ENCODE data around the gene TRIP12.

TRIP12 gene

DNA sequence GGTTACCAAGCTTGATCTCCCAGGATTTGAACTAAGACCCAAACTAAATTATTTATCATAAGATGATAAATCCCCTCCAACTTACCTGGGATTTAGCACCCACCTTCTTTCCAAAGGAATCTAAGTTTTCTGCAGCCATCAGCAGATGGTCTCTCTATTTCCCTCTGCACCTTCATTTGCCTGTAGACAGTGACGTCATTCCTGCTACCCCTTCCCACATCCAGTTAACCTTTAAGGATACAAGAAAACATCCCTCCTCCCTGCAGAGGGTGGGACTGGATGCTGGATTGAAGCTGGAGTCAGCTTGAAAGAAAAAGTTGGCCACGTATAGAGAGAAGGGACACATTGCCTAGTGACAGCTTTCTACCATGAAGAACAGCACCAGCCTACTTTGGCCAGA, 203.8 kb downstream of the TRIP12 start:
- TF ChIP-seq, protein P1, sequence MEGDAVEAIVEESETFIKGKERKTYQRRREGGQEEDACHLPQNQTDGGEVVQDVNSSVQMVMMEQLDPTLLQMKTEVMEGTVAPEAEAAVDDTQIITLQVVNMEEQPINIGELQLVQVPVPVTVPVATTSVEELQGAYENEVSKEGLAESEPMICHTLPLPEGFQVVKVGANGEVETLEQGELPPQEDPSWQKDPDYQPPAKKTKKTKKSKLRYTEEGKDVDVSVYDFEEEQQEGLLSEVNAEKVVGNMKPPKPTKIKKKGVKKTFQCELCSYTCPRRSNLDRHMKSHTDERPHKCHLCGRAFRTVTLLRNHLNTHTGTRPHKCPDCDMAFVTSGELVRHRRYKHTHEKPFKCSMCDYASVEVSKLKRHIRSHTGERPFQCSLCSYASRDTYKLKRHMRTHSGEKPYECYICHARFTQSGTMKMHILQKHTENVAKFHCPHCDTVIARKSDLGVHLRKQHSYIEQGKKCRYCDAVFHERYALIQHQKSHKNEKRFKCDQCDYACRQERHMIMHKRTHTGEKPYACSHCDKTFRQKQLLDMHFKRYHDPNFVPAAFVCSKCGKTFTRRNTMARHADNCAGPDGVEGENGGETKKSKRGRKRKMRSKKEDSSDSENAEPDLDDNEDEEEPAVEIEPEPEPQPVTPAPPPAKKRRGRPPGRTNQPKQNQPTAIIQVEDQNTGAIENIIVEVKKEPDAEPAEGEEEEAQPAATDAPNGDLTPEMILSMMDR (conservative IDR thresholded peaks at IDR 0.05): no peak

DNA sequence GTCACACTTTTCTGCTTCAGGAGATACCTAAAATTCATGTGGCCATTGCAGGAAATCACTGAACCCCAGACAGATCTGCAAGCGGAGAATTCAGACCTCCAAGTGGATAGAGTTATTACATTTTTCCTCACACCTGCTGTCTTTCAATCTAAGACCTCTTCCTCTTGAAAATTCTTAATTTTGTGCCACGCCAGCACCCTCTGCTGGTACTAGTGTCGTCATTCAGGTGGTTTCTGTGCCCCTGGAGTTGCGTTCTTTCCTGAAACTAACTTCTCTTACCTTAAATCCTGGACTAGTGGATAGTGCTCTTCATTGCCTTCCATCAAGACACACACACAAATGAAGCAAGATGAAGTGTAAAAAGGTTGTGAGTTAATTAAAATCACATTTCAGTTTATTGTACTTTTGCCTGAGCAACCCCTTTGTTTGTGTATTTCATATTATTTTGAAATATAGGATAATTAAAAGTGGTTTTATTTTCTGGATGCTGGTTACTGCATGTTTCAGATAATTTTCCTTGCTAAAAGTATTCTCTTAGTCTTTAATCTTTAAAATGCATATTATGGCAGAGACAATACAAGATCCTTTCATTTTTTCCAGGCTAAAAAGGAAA, 205.8 kb downstream of the TRIP12 start:
- TF ChIP-seq, protein P1 (conservative IDR thresholded peaks at IDR 0.05): peak; percentile 85
- no peak overlapping the region for H3K27ac ChIP-seq

More for the DNA sequence above, 203.8 kb downstream of the TRIP12 start:
- no peak overlapping the region for H3K27ac ChIP-seq

- TF ChIP-seq, protein P1 (conservative IDR thresholded peaks at IDR 0.05): no peak
Measured at GRCh38 chr2:229714736-229715541, 206.9 kb downstream of the TRIP12 start.

DNA sequence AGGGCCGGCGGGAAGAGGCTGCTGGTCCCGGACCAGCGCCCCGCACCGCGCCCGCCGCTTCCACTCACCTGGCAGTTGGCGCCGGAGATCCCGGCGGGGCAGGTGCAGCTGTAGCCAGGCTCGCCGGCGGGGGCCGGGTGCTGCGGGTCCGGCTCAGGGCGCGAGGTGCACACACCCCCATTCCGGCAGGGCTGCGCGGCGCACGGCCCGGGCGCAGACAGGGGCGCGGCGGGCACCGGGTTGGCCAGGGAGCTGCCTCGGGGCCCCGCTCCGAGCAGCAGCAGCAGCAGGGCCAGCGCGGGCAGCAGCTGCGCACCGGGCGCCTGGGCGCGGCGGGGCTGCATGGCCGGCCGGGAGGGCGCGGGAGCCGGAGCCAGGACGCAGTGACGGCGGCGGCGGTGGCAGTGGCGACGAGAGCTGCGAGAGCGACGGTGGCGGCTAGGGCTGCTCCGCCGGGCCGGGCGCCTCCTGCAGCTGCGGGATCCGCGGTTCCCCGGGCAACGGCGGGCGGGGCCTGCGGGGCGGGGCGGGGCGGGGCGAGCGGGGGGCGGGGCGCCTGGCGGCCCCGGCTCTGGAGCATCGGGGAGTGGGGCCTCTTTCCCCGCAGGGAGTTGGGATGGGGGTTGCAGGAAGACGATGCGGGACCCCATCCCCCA, 207.6 kb downstream of the TRIP12 start, which contains the start of gene DNER:
Gene DNER, minus strand, starts transcription at position 476 of the 656 bp plus-strand sequence. Its CDS starts 132 bp downstream, at position 344.
- TF ChIP-seq, protein P1 (conservative IDR thresholded peaks at IDR 0.05): no peak
- H3K27ac ChIP-seq: peak within 1 kb of the TSS; percentile 9; the same call in 1 of the 2 replicates

More at GRCh38 chr2:229714736-229715541, 206.9 kb downstream of the TRIP12 start:
- H3K27ac ChIP-seq: no peak overlapping the region

Measured in VCaP (cell line).